SK-N-SH (cell line): ENCODE results near the gene ZP2. TPM values are rescaled to one million over a fixed set of nuclear protein-coding genes. Genes with fewer than 3 reads are reported as not detected.

Experiments
- CTCF ChIA-PET: fragments of 300-600, 350-600 bp; formaldehyde crosslinking; extraction: SDS; loops from one replicate; lab custom pipeline; 2021; lab: Yijun Ruan, JAX
- POLR2A ChIA-PET: fragments of 350-600 bp; sonication (Branson Sonifier 250); formaldehyde crosslinking; extraction: SDS; loops from one replicate; lab custom pipeline; 2020; ENCODE audit warnings: antibody characterized with exemption, inconsistent platforms; lab: Yijun Ruan, JAX
- DNase-seq: peaks from one replicate; pipeline ENCODE4 v3.0.0; 2012
- H2AFZ ChIP-seq: fragments of 200-600 bp; sonication (generic); 2 replicates; pipeline ENCODE4 v1.8.1; 2016; ENCODE audit warnings: antibody characterized with exemption, mild to moderate bottlenecking, low read depth
- H3F3A ChIP-seq: fragments of 200-600 bp; sonication (generic); replicated peaks from 2 replicates; pipeline ENCODE3; 2016; ENCODE audit warnings: antibody characterized with exemption, mild to moderate bottlenecking; ENCODE audit not compliant: insufficient read depth
- H3K27ac ChIP-seq, 2 experiments: fragments of 200-500 bp in 1 of 2; fragments of 200-600 bp in 1 of 2; sonication (Bioruptor generic) in 1 of 2; sonication (generic), shearing (Covaris generic) in 1 of 2; 2 replicates each; pipeline versions ENCODE4 v1.5.1 to v1.6.1; 2014 to 2016; ENCODE audit warnings: low read depth in 2 of 2, inconsistent platforms in 1 of 2, low read length in 1 of 2, mild to moderate bottlenecking in 1 of 2, mixed read lengths in 1 of 2
- H3K27me3 ChIP-seq: fragments of 200-600 bp; sonication (generic), shearing (Covaris generic); 2 replicates; pipeline ENCODE4 v1.6.1; 2016; ENCODE audit warnings: mixed run types; ENCODE audit not compliant: insufficient read depth
- H3K36me3 ChIP-seq, 2 experiments: fragments of 200-500 bp in 1 of 2; fragments of 200-600 bp in 1 of 2; sonication (Bioruptor generic) in 1 of 2; sonication (generic) in 1 of 2; replicated peaks in 1 of 2; 2 replicates each; pipeline versions ENCODE3 to v1.5.1; 2014 to 2016; ENCODE audit warnings: low read length in 1 of 2, mild to moderate bottlenecking in 1 of 2; ENCODE audit not compliant: insufficient read depth in 2 of 2, control insufficient read depth in 1 of 2
- H3K4me1 ChIP-seq, 2 experiments: fragments of 200-500 bp in 1 of 2; fragments of 200-600 bp in 1 of 2; sonication (Bioruptor generic) in 1 of 2; sonication (generic), shearing (Covaris generic) in 1 of 2; 2 replicates each; pipeline versions ENCODE4 v1.5.1 to v1.6.1; 2014 to 2016; ENCODE audit warnings: low read depth in 1 of 2, low read length in 1 of 2, mixed run types in 1 of 2; ENCODE audit not compliant: insufficient read depth in 2 of 2, control insufficient read depth in 1 of 2
- H3K4me2 ChIP-seq: fragments of 200-600 bp; sonication (generic), shearing (Covaris generic); 2 replicates; pipeline ENCODE4 v1.6.1; 2017; ENCODE audit warnings: mixed run types
- H3K4me3 ChIP-seq, 2 experiments: fragments of 200-500 bp in 1 of 2; fragments of 200-600 bp in 1 of 2; sonication (Bioruptor generic) in 1 of 2; sonication (generic), shearing (Covaris generic) in 1 of 2; 2 replicates each; pipeline versions ENCODE4 v1.5.1 to v1.8.1; 2014 to 2016; ENCODE audit warnings: low read depth in 2 of 2, inconsistent platforms in 1 of 2, low read length in 1 of 2, mild to moderate bottlenecking in 1 of 2, mixed read lengths in 1 of 2, moderate library complexity in 1 of 2
- H3K79me2 ChIP-seq: fragments of 200-600 bp; sonication (generic); 2 replicates; pipeline ENCODE4 v1.8.1; 2017; ENCODE audit warnings: mild to moderate bottlenecking; ENCODE audit not compliant: insufficient read depth
- H3K9ac ChIP-seq: fragments of 200-600 bp; sonication (generic); 2 replicates; pipeline ENCODE4 v1.6.1; 2017; ENCODE audit warnings: mixed run types
- H3K9me2 ChIP-seq: fragments of 200-600 bp; sonication (generic); 2 replicates; pipeline ENCODE4 v1.6.1; 2017; ENCODE audit warnings: mixed run types
- H3K9me3 ChIP-seq: fragments of 200-600 bp; sonication (generic); 2 replicates; pipeline ENCODE4 v1.6.1; 2017; ENCODE audit warnings: mixed run types, mild to moderate bottlenecking, moderate library complexity
- H4K20me1 ChIP-seq: fragments of 200-600 bp; sonication (generic); 2 replicates; pipeline ENCODE4 v1.6.1; 2017; ENCODE audit warnings: mild to moderate bottlenecking, mixed run types; ENCODE audit not compliant: insufficient read depth
- CHD2 ChIP-seq: fragments of 150-350 bp; IDR thresholded peaks from 2 replicates; pipeline ENCODE4 v1.6.1; 2018; ENCODE audit warnings: low read length; ENCODE audit not compliant: partially characterized antibody
- CTCF ChIP-seq: fragments of 200-600 bp; sonication (generic); IDR thresholded peaks from 2 replicates; pipeline ENCODE4 v1.6.1; 2017; ENCODE audit warnings: antibody characterized with exemption, mild to moderate bottlenecking, moderate library complexity
- FOSL2 ChIP-seq: IDR thresholded peaks from 2 replicates; pipeline ENCODE4 v1.4.0; 2012; ENCODE audit warnings: low read depth, mild to moderate bottlenecking, moderate library complexity, borderline replicate concordance
- FOXJ3 ChIP-seq: sonication (generic); formaldehyde crosslinking; IDR thresholded peaks from 2 replicates; pipeline ENCODE4 v1.5.1; 2020; ENCODE audit warnings: mild to moderate bottlenecking, missing genetic modification reagents
- FOXM1 ChIP-seq: IDR thresholded peaks from 2 replicates; pipeline ENCODE4 v1.4.0; 2012; ENCODE audit warnings: low read depth, mild to moderate bottlenecking
- GABPA ChIP-seq: IDR thresholded peaks from 2 replicates; pipeline ENCODE4 v1.4.0; 2012; ENCODE audit warnings: low read depth, mild to moderate bottlenecking
- GATA2 ChIP-seq: sonication (generic); formaldehyde crosslinking; IDR thresholded peaks from 2 replicates; pipeline ENCODE4 v1.5.0; 2020; ENCODE audit warnings: mild to moderate bottlenecking, missing genetic modification reagents
- IRF3 ChIP-seq: fragments of 150-350 bp; IDR thresholded peaks from 2 replicates; pipeline ENCODE4 v1.6.1; 2016; ENCODE audit warnings: mild to moderate bottlenecking, low read depth, low read length
- JUND ChIP-seq: IDR thresholded peaks from 2 replicates; pipeline ENCODE4 v1.4.0; 2012
- MAX ChIP-seq: IDR thresholded peaks from 2 replicates; pipeline ENCODE4 v1.4.0; 2012; ENCODE audit warnings: low read depth
- MXI1 ChIP-seq: IDR thresholded peaks from 2 replicates; pipeline ENCODE4 v1.6.1; 2012; ENCODE audit warnings: mild to moderate bottlenecking, low read depth, low read length, improper control_type of control experiment
- NFIC ChIP-seq: IDR thresholded peaks from 2 replicates; pipeline ENCODE4 v1.4.0; 2012; ENCODE audit warnings: borderline replicate concordance
- NRF1 ChIP-seq: IDR thresholded peaks from 2 replicates; pipeline ENCODE4 v1.6.1; 2012; ENCODE audit warnings: low read depth, mild to moderate bottlenecking, low read length
- RAD21 ChIP-seq: IDR thresholded peaks from 2 replicates; pipeline ENCODE4 v1.6.1; 2012; ENCODE audit warnings: mild to moderate bottlenecking, low read length
- RCOR1 ChIP-seq: fragments of 150-350 bp; IDR thresholded peaks from 2 replicates; pipeline ENCODE4 v1.6.1; 2017; ENCODE audit warnings: antibody characterized with exemption, low read length
- REST ChIP-seq: IDR thresholded peaks from 2 replicates; pipeline ENCODE4 v1.6.1; 2012; ENCODE audit warnings: mild to moderate bottlenecking, low read depth, low read length, moderate library complexity
- RFX5 ChIP-seq: IDR thresholded peaks from 2 replicates; pipeline ENCODE4 v1.6.1; 2012; ENCODE audit warnings: mild to moderate bottlenecking, improper control_type of control experiment, low read length
- SMC3 ChIP-seq: IDR thresholded peaks from 2 replicates; pipeline ENCODE4 v1.6.1; 2012; ENCODE audit warnings: low read depth, low read length, improper control_type of control experiment
- USF2 ChIP-seq: fragments of 150-350 bp; IDR thresholded peaks from 2 replicates; pipeline ENCODE4 v1.6.1; 2017; ENCODE audit warnings: antibody characterized with exemption, low read length, low read depth, borderline replicate concordance
- YY1 ChIP-seq: IDR thresholded peaks from 2 replicates; pipeline ENCODE4 v1.4.0; 2012; ENCODE audit warnings: low read depth, mild to moderate bottlenecking
- ZBTB33 ChIP-seq: IDR thresholded peaks from 2 replicates; pipeline ENCODE4 v1.4.0; 2012; ENCODE audit warnings: low read depth, borderline replicate concordance
- WGBS: methylation state at CpG from one replicate; pipeline ENCODE4 v1.1.6; 2017; ENCODE audit warnings: low lambda C conversion rate; 5-methylcytosine and 5-hydroxymethylcytosine counted together
- polyA plus RNA-seq, 3 experiments: library from polyadenylated mRNA; depleted of rRNA; stranded (reverse); fragments of >200 nt; gene quantifications; 2 replicates each; pipeline ENCODE4 v1.2.3, GENCODE V29; 2012

The ZP2 gene
- polyA plus RNA-seq, 1 of the 3 experiments (the other 2 are of a cell fraction): not detected

GRCh38 chr16:21156767-21157467 is 54.5 kb downstream of the ZP2 start:
- Histone ChIP-seq H3K9me2 (no peaks in the 10 kb centered on the region), H3K9ac (no peak overlapping the region)
- POLR2A ChIA-PET: interaction anchor here (0.6 to 1.0 kb wide), 2 partner anchors 119 to 144 kb away, joined by 3 read pairs; no protein-coding TSS in a partner anchor

More at GRCh38 chr16:21156767-21157467, 54.5 kb downstream of the ZP2 start:
- DNase-seq: peak; percentile 85
- H3K4me2 ChIP-seq: no peak overlapping the region
- no peaks in the 10 kb centered on the region for H4K20me1 ChIP-seq
- peaks cover 8% of the 10 kb centered on the region for H3F3A ChIP-seq
- no peaks in the 10 kb centered on the region for H3K36me3 ChIP-seq
- peaks cover 6 to 11% of the 10 kb centered on the region in 2 experiments; a peak in 3 of 4 replicates for H3K4me1 ChIP-seq
- CTCF ChIA-PET: interaction anchor here (0.7 to 7.7 kb wide), 31 partner anchors 8 to 1527 kb away, joined by 3 to 84 read pairs (median 4); partner anchors contain the start of gene CRYM
- no peak overlapping the region for H3K27ac ChIP-seq
- H3K4me3 ChIP-seq: no peak overlapping the region
- WGBS: 57% methylated on average over 6 of the region's 6 CpGs
- H2AFZ ChIP-seq: no peak overlapping the region; the same call in 1 of the 2 replicates
- no peaks in the 10 kb centered on the region for H3K27me3 ChIP-seq
- TF ChIP-seq RAD21 (peak; percentile 89), FOXM1 (no peak), MXI1 (no peak), CTCF (peak; percentile 80), SMC3 (peak; percentile 63), GATA2 (CRISPR knock-in tag) (no peak), GABPA (no peak), MAX (no peak), IRF3 (no peak), REST (0 out of 2 replicates have a peak, but pooled peaks have one; percentile 30), FOXJ3 (CRISPR knock-in tag) (no peak), JUND (no peak), NFIC (no peak), USF2 (no peak), RCOR1 (0 out of 2 replicates have a peak, but pooled peaks have one; percentile 34), FOSL2 (no peak), CHD2 (peak; percentile 33), YY1 (no peak), RFX5 (no peak), ZBTB33 (no peak), NRF1 (no peak)
- H3K79me2 ChIP-seq: no peaks in the 10 kb centered on the region
- no peaks in the 10 kb centered on the region for H3K9me3 ChIP-seq
